ENCODE data around the gene CST4.
"Not testable (repeated sequence)": the region's sequence is repeated elsewhere in the genome, so short reads cannot be mapped to it uniquely, and the experiment has no call there.

DNA sequence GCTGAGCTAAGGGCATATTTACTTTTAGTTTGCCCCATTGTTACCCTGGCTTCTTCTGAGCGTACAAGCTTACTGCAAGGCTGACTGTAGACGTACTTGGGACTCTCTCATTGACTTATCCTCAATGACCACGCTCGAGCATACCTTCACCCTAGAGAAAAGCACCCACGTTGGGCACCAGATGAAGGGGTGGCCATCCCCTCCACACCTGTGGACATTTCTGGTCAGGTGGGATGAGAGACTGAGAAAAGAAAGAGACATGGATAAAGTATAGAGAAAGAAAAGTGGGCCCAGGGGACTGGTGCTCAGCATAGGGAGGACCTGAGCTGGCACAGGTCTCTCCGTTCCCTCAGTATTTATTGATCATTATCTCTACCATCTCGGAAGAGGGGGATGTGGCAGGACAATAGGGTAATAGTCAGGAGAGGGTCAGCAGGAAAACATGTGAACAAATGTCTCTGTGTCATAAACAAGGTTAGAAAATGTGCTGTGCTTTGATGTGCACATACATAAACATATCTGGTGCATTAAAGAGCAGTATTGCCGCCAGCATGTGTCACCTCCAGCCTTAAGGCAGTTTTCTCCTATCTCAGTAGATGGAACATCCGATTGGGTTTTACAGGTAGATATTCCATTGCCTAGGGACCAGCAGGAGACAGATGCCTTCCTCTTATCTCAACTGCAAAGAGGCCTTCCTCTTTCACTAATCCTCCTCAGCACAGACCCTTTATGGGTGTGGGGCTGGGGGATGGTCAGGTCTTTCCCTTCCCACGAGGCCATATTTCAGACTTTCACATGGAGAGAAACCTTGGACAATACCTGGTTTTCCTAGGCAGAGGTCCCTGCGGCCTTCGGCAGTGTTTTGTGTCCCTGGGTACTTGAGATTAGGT, 5.6 kb upstream of the CST4 start:
- not testable (repeated sequence) for TF ChIP-seq POLR2A, POLR2AphosphoS5 (IDR thresholded peaks at IDR 0.05)
- TF ChIP-seq, protein P1, sequence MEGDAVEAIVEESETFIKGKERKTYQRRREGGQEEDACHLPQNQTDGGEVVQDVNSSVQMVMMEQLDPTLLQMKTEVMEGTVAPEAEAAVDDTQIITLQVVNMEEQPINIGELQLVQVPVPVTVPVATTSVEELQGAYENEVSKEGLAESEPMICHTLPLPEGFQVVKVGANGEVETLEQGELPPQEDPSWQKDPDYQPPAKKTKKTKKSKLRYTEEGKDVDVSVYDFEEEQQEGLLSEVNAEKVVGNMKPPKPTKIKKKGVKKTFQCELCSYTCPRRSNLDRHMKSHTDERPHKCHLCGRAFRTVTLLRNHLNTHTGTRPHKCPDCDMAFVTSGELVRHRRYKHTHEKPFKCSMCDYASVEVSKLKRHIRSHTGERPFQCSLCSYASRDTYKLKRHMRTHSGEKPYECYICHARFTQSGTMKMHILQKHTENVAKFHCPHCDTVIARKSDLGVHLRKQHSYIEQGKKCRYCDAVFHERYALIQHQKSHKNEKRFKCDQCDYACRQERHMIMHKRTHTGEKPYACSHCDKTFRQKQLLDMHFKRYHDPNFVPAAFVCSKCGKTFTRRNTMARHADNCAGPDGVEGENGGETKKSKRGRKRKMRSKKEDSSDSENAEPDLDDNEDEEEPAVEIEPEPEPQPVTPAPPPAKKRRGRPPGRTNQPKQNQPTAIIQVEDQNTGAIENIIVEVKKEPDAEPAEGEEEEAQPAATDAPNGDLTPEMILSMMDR (IDR thresholded peaks at IDR 0.05 in 8 of 11, conservative IDR thresholded peaks at IDR 0.05 in 3 of 11): not testable (repeated sequence)
